ENCODE results near the gene CTNNA3. TPM values are rescaled to one million over a fixed set of nuclear protein-coding genes. Genes with fewer than 3 reads are reported as not detected.
"Not testable (repeated sequence)": the region's sequence is repeated elsewhere in the genome, so short reads cannot be mapped to it uniquely, and the experiment has no call there.

CTNNA3 gene
- total RNA-seq, 2 donors from 2014 or later = under 0.01 to 0.33 TPM

- ATAC-seq (no peak), DNase-seq (no peak)
- Histone ChIP-seq H3K4me1 (no peaks in the 10 kb centered on the region), H3K27me3 (no peaks in the 10 kb centered on the region), H3K9me3 (no peaks in the 10 kb centered on the region), H3K27ac (no peak overlapping the region), H3K4me3 (no peak overlapping the region), H3K36me3 (replicated peaks in 1 of 2; ENCODE audit: insufficient read depth in 1 of 2, low read depth in 2 of 2) (no peaks in the 10 kb centered on the region)
- 58 to 75% methylated on average over 3 of the region's 3 CpGs for WGBS, 2 donors
- intact Hi-C loops (cut with DNase I) = no loop called here
- TF ChIP-seq, protein P1, sequence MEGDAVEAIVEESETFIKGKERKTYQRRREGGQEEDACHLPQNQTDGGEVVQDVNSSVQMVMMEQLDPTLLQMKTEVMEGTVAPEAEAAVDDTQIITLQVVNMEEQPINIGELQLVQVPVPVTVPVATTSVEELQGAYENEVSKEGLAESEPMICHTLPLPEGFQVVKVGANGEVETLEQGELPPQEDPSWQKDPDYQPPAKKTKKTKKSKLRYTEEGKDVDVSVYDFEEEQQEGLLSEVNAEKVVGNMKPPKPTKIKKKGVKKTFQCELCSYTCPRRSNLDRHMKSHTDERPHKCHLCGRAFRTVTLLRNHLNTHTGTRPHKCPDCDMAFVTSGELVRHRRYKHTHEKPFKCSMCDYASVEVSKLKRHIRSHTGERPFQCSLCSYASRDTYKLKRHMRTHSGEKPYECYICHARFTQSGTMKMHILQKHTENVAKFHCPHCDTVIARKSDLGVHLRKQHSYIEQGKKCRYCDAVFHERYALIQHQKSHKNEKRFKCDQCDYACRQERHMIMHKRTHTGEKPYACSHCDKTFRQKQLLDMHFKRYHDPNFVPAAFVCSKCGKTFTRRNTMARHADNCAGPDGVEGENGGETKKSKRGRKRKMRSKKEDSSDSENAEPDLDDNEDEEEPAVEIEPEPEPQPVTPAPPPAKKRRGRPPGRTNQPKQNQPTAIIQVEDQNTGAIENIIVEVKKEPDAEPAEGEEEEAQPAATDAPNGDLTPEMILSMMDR (IDR thresholded peaks at IDR 0.05) = no peak
- TF ChIP-seq POLR2A (IDR thresholded peaks at IDR 0.05) = no peak
Observed at GRCh38 chr10:67242528-67242927, 453.5 kb downstream of the CTNNA3 start.

- no peak overlapping the region for H3K4me3 ChIP-seq
- H3K27me3 ChIP-seq = no peaks in the 10 kb centered on the region
- no peaks in the 10 kb centered on the region for H3K4me1 ChIP-seq
- ATAC-seq (no peak), DNase-seq (no peak)
- 42 to 44% methylated on average over 1 of the region's 1 CpG for WGBS, 2 donors
- no peak overlapping the region for H3K27ac ChIP-seq
- TF ChIP-seq POLR2A (IDR thresholded peaks at IDR 0.05) = no peak
- TF ChIP-seq, protein P1 (IDR thresholded peaks at IDR 0.05) = no peak
- H3K36me3 ChIP-seq (replicated peaks in 1 of 2; ENCODE audit: insufficient read depth in 1 of 2, low read depth in 2 of 2) = no peaks in the 10 kb centered on the region
- no peaks in the 10 kb centered on the region for H3K9me3 ChIP-seq
- intact Hi-C loops (cut with DNase I) = no loop called here
Observed at GRCh38 chr10:67241451-67241850, 454.5 kb downstream of the CTNNA3 start.

DNA sequence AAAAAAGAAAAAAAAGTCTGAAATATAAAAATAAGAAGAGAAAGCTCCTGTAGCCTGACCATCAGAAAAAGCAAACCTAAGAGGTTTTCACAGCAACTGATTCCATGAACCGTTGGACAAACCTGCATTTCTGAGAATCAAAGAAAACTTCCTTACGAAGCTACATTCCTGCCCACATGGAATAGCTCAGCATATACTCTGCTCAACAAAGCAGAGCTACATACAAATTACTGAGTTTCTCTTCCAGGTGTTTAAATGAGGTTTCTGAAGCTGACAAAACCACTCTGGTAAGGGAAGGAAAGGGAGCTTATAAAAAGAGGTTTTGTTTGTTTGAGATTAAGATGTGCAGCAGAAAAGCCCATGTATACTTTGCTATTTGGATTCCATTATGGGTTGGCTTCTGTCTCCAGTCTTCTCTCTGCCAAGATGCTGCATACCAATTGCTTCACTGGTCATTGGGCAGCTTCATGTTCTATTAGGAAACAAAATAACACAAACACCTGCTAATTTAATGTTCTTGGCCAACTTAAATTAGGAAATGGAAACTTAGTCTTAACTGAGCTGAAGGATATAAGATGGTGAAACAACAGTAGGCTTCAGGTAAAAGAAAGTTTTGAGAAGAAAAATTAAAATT is 456.0 kb downstream of the CTNNA3 start:
- Histone ChIP-seq H3K27ac (no peak overlapping the region), H3K27me3 (no peaks in the 10 kb centered on the region), H3K9me3 (no peaks in the 10 kb centered on the region), H3K4me3 (no peak overlapping the region), H3K4me1 (no peaks in the 10 kb centered on the region), H3K36me3 (replicated peaks in 1 of 2; ENCODE audit: insufficient read depth in 1 of 2, low read depth in 2 of 2) (no peaks in the 10 kb centered on the region)
- WGBS, 2 donors = 75 to 83% methylated on average over 2 of the region's 2 CpGs
- ATAC-seq (no peak), DNase-seq (no peak)
- TF ChIP-seq POLR2A (IDR thresholded peaks at IDR 0.05) = no peak
- TF ChIP-seq, protein P1 (IDR thresholded peaks at IDR 0.05) = no peak
- intact Hi-C loops (cut with DNase I) = no loop called here

GRCh38 chr10:67230680-67231500 is 465.1 kb downstream of the CTNNA3 start:
- DNase-seq = peak; percentile 5 to 37 (median 16)
- H3K27me3 ChIP-seq; H3K27ac ChIP-seq; intact Hi-C loops (cut with DNase I); H3K4me1 ChIP-seq; H3K9me3 ChIP-seq; ATAC-seq; H3K36me3 ChIP-seq (replicated peaks in 1 of 2; ENCODE audit: insufficient read depth in 1 of 2, low read depth in 2 of 2): not testable (repeated sequence)
- WGBS, 2 donors = 7 to 8% methylated on average over 25 to 29 of the region's 29 CpGs
- H3K4me3 ChIP-seq = peak overlapping the region in 1 of 2 donors; percentile 8

GRCh38 chr10:67225226-67225625 is 470.8 kb downstream of the CTNNA3 start:
- no peak for ATAC-seq
- Histone ChIP-seq H3K4me1 (no peaks in the 10 kb centered on the region), H3K27ac (no peak overlapping the region), H3K4me3 (no peak overlapping the region), H3K27me3 (no peaks in the 10 kb centered on the region), H3K36me3 (replicated peaks in 1 of 2; ENCODE audit: insufficient read depth in 1 of 2, low read depth in 2 of 2) (no peaks in the 10 kb centered on the region), H3K9me3 (no peaks in the 10 kb centered on the region)
- no peak for TF ChIP-seq POLR2A (IDR thresholded peaks at IDR 0.05)
- TF ChIP-seq, protein P1 (IDR thresholded peaks at IDR 0.05) = no peak
- DNase-seq = no peak
- intact Hi-C loops (cut with DNase I) = no loop called here
- 92 to 95% methylated on average over 3 to 4 of the region's 4 CpGs for WGBS, 2 donors
